ENCODE results near the gene DYNC1H1. TPM values are rescaled to one million over a fixed set of nuclear protein-coding genes. Genes with fewer than 3 reads are reported as not detected.

The DYNC1H1 gene
- total RNA-seq, 1 experiment from 2014 or later = 833 TPM

DNA sequence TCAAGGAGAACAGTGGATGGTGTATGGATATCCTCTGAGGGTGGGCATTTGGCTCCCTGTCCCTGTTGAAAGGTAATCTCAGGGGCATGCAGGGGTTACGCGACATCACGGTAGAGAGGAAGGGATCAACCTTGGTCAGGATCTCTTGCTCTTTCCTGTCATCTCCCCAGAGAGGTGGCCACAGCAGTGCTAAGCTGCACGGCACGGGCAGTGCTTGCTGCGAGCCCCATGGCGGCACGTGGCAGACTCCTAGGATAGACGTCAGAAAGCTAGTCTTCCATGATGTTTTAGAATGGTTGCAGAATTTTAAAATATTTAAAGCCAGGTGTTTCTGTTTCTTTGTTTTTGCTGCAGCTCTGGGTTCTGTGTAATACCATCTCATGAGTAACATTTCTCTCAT lies 41.0 kb downstream of the DYNC1H1 start:
- CTCF ChIA-PET = no interaction called here
- BruUV-seq (replicated peaks) = no TSS peak
- no peak for DNase-seq (ENCODE audit: low spot score)
- intact Hi-C loops (cut with micrococcal nuclease; ENCODE audit: unreplicated experiment) = no loop called here
- H3K4me1 ChIP-seq (ENCODE audit: insufficient read depth, low read length, poor library complexity, severe bottlenecking) = no peaks in the 10 kb centered on the region
- no peak for TF ChIP-seq CTCF (conservative IDR thresholded peaks at IDR 0.05; ENCODE audit: low read depth, low read length)
- no peak for TF ChIP-seq EZH2 (IDR thresholded peaks at IDR 0.05; ENCODE audit: borderline replicate concordance, low read depth, low read length, poor library complexity, severe bottlenecking)
- H3K27ac ChIP-seq (ENCODE audit: low read depth, low read length, poor library complexity, severe bottlenecking) = no peak overlapping the region
- peaks cover 97% of the 10 kb centered on the region for H3K36me3 ChIP-seq (ENCODE audit: insufficient read depth, low read length, poor library complexity, severe bottlenecking)
- H3K27me3 ChIP-seq (replicated peaks; ENCODE audit: insufficient read depth, low read depth, low read length, poor library complexity) = no peaks in the 10 kb centered on the region
- H3K9me3 ChIP-seq (ENCODE audit: low read depth, low read length, poor library complexity, severe bottlenecking) = no peaks in the 10 kb centered on the region
- POLR2A ChIA-PET (ENCODE audit: low non-redundant PET) = no interaction called here
- no peak overlapping the region for H3K4me3 ChIP-seq (ENCODE audit: low read depth, low read length, poor library complexity, severe bottlenecking)

DNA sequence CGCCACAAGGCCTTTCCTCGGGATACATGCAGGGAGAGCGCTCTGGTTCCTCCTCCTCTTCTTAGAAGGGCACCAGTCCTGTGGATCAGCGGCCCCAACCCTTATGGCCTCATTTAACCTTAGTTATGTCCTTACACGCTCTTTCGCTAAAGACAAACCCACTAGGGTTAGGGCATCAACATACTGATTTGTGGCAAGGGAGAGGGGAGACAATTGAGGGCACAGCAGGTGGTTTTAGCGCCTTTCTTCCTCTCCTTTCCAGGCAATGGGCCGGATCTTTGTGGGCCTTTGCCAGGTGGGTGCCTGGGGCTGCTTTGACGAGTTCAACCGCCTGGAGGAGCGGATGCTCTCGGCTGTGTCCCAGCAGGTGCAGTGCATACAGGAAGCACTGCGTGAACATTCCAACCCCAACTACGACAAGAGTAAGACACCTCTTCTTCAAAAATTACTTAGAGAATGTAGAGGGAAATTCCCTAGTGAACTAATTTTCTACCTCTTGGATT lies 43.6 kb downstream of the DYNC1H1 start:
- Histone ChIP-seq H3K4me3 (ENCODE audit: low read depth, low read length, poor library complexity, severe bottlenecking) (no peak overlapping the region), H3K27me3 (replicated peaks; ENCODE audit: insufficient read depth, low read depth, low read length, poor library complexity) (no peaks in the 10 kb centered on the region), H3K36me3 (ENCODE audit: insufficient read depth, low read length, poor library complexity, severe bottlenecking) (peaks cover 97% of the 10 kb centered on the region), H3K9me3 (ENCODE audit: low read depth, low read length, poor library complexity, severe bottlenecking) (no peaks in the 10 kb centered on the region), H3K27ac (ENCODE audit: low read depth, low read length, poor library complexity, severe bottlenecking) (no peak overlapping the region), H3K4me1 (ENCODE audit: insufficient read depth, low read length, poor library complexity, severe bottlenecking) (no peaks in the 10 kb centered on the region)
- intact Hi-C loops (cut with micrococcal nuclease; ENCODE audit: unreplicated experiment) = no loop called here
- BruUV-seq (replicated peaks) = no TSS peak
- TF ChIP-seq CTCF (conservative IDR thresholded peaks at IDR 0.05; ENCODE audit: low read depth, low read length) (no peak), EZH2 (IDR thresholded peaks at IDR 0.05; ENCODE audit: borderline replicate concordance, low read depth, low read length, poor library complexity, severe bottlenecking) (no peak)
- POLR2A ChIA-PET (ENCODE audit: low non-redundant PET) = no interaction called here
- CTCF ChIA-PET = no interaction called here
- DNase-seq (ENCODE audit: low spot score) = no peak

- no peak overlapping the region for H3K27ac ChIP-seq (ENCODE audit: low read depth, low read length, poor library complexity, severe bottlenecking)
- DNase-seq (ENCODE audit: low spot score) = no peak
- CTCF ChIA-PET = no interaction called here
- H3K36me3 ChIP-seq (ENCODE audit: insufficient read depth, low read length, poor library complexity, severe bottlenecking) = peaks cover 97% of the 10 kb centered on the region
- H3K9me3 ChIP-seq (ENCODE audit: low read depth, low read length, poor library complexity, severe bottlenecking) = no peaks in the 10 kb centered on the region
- POLR2A ChIA-PET (ENCODE audit: low non-redundant PET) = no interaction called here
- no peak overlapping the region for H3K4me3 ChIP-seq (ENCODE audit: low read depth, low read length, poor library complexity, severe bottlenecking)
- BruUV-seq (replicated peaks) = no TSS peak
- TF ChIP-seq CTCF (conservative IDR thresholded peaks at IDR 0.05; ENCODE audit: low read depth, low read length) (no peak), EZH2 (IDR thresholded peaks at IDR 0.05; ENCODE audit: borderline replicate concordance, low read depth, low read length, poor library complexity, severe bottlenecking) (no peak)
- intact Hi-C loops (cut with micrococcal nuclease; ENCODE audit: unreplicated experiment) = no loop called here
- no peaks in the 10 kb centered on the region for H3K27me3 ChIP-seq (replicated peaks; ENCODE audit: insufficient read depth, low read depth, low read length, poor library complexity)
- no peaks in the 10 kb centered on the region for H3K4me1 ChIP-seq (ENCODE audit: insufficient read depth, low read length, poor library complexity, severe bottlenecking)
These were observed 44.5 kb downstream of the DYNC1H1 start for GRCh38 chr14:102008891-102009290.
